Measurements from ENCODE around the gene TNFAIP1.
A peak's percentile ranks its signal among the peaks of the same experiment; 100 is the strongest.

Gene TNFAIP1

DNA sequence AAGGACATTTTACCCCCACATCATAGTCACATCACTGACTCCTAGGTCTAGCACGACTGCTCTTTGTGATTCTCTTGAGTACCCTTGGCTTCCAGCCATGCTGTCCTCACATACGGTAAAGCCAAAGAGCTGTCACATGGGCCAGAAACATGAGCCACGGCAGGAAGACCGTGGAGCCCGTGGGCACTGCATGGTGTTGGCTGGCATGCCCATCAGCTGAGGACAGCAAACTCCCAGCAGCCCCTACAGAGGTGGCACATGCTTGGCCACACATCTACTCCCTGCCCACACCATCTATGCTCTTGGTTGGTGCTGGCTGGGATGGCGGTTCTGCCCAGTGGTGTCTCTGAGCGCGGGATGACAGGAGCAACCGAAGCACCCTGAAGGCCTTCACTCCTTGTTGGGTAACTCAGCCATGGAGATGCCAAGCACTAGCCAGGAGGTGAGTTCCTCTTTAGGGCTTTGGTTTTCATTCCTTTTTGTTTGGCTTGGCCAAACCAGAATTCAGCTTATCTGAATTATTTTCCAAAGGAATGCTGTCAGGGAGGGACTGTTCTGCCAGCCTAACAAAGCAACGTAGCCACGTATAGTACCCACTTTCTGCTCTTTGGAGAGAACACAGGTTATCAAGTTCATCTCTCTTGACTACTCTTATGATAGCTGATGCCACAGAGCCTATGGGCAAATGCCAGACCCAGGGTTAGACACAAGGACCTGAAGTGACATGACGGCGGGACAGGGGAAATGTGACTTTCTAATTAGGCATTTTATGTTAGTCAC, 10.0 kb downstream of the TNFAIP1 start:
- Histone ChIP-seq H3K27me3 (ENCODE audit: insufficient read depth, low read length, poor library complexity) (no peaks in the 10 kb centered on the region), H4K20me1 (ENCODE audit: insufficient read depth, low read length) (peaks cover 21% of the 10 kb centered on the region; the same call in 1 of the 2 replicates)
- DNase-seq = no peak

GRCh38 chr17:28346199-28346580, 10.6 kb downstream of the TNFAIP1 start:
- peaks cover 95% of the 10 kb centered on the region for H3K36me3 ChIP-seq (ENCODE audit: insufficient read depth, low read length)
- ATAC-seq (ENCODE audit: insufficient read depth, low read depth) (no peak), DNase-seq (no peak)
- no peaks in the 10 kb centered on the region for H3K27me3 ChIP-seq (ENCODE audit: insufficient read depth, low read length, poor library complexity)
- H3K4me2 ChIP-seq (ENCODE audit: insufficient read depth, low read length) = no peak overlapping the region
- TF ChIP-seq, protein P1, sequence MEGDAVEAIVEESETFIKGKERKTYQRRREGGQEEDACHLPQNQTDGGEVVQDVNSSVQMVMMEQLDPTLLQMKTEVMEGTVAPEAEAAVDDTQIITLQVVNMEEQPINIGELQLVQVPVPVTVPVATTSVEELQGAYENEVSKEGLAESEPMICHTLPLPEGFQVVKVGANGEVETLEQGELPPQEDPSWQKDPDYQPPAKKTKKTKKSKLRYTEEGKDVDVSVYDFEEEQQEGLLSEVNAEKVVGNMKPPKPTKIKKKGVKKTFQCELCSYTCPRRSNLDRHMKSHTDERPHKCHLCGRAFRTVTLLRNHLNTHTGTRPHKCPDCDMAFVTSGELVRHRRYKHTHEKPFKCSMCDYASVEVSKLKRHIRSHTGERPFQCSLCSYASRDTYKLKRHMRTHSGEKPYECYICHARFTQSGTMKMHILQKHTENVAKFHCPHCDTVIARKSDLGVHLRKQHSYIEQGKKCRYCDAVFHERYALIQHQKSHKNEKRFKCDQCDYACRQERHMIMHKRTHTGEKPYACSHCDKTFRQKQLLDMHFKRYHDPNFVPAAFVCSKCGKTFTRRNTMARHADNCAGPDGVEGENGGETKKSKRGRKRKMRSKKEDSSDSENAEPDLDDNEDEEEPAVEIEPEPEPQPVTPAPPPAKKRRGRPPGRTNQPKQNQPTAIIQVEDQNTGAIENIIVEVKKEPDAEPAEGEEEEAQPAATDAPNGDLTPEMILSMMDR (IDR thresholded peaks at IDR 0.05; ENCODE audit: borderline replicate concordance, extremely low read depth, low read length, poor library complexity, severe bottlenecking) = no peak
- no peak for TF ChIP-seq EZH2 (IDR thresholded peaks at IDR 0.05; ENCODE audit: borderline replicate concordance, low read depth, low read length, severe bottlenecking)
- H3K4me3 ChIP-seq (ENCODE audit: low read depth in 1 of 2, low read length in 2 of 2) = no peak overlapping the region
- no peak overlapping the region for H2AFZ ChIP-seq (ENCODE audit: low read depth, low read length)
- H3K4me1 ChIP-seq (ENCODE audit: insufficient read depth, low read length) = no peaks in the 10 kb centered on the region
- no peak overlapping the region for H3K27ac ChIP-seq (ENCODE audit: low read length)
- peaks cover 21% of the 10 kb centered on the region; the same call in 1 of the 2 replicates for H4K20me1 ChIP-seq (ENCODE audit: insufficient read depth, low read length)
- no peaks in the 10 kb centered on the region for H3K9me3 ChIP-seq (ENCODE audit: insufficient read depth, low read length, severe bottlenecking)
- H3K9ac ChIP-seq (ENCODE audit: low read depth, low read length) = no peak overlapping the region
- no peaks in the 10 kb centered on the region for H3K79me2 ChIP-seq (ENCODE audit: insufficient read depth, low read length)

More for the DNA sequence above, 10.0 kb downstream of the TNFAIP1 start:
- Histone ChIP-seq H3K4me1 (ENCODE audit: insufficient read depth, low read length) (no peaks in the 10 kb centered on the region), H3K9me3 (ENCODE audit: insufficient read depth, low read length, severe bottlenecking) (no peaks in the 10 kb centered on the region), H3K4me3 (ENCODE audit: low read depth in 1 of 2, low read length in 2 of 2) (no peak overlapping the region), H2AFZ (ENCODE audit: low read depth, low read length) (no peak overlapping the region), H3K27ac (ENCODE audit: low read length) (no peak overlapping the region), H3K4me2 (ENCODE audit: insufficient read depth, low read length) (no peak overlapping the region), H3K36me3 (ENCODE audit: insufficient read depth, low read length) (peaks cover 94% of the 10 kb centered on the region), H3K79me2 (ENCODE audit: insufficient read depth, low read length) (no peaks in the 10 kb centered on the region), H3K9ac (ENCODE audit: low read depth, low read length) (no peak overlapping the region)
- TF ChIP-seq EZH2 (IDR thresholded peaks at IDR 0.05; ENCODE audit: borderline replicate concordance, low read depth, low read length, severe bottlenecking) = no peak
- TF ChIP-seq, protein P1 (IDR thresholded peaks at IDR 0.05; ENCODE audit: borderline replicate concordance, extremely low read depth, low read length, poor library complexity, severe bottlenecking) = no peak
- peak; percentile 18; the same call in 1 of the 3 replicates for ATAC-seq (ENCODE audit: insufficient read depth, low read depth)

- Histone ChIP-seq H3K4me2 (ENCODE audit: insufficient read depth, low read length) (no peak overlapping the region), H3K27ac (ENCODE audit: low read length) (no peak overlapping the region), H3K4me3 (ENCODE audit: low read depth in 1 of 2, low read length in 2 of 2) (no peak overlapping the region), H3K79me2 (ENCODE audit: insufficient read depth, low read length) (no peaks in the 10 kb centered on the region), H3K36me3 (ENCODE audit: insufficient read depth, low read length) (peaks cover 95% of the 10 kb centered on the region), H3K9ac (ENCODE audit: low read depth, low read length) (no peak overlapping the region), H3K9me3 (ENCODE audit: insufficient read depth, low read length, severe bottlenecking) (no peaks in the 10 kb centered on the region), H4K20me1 (ENCODE audit: insufficient read depth, low read length) (peaks cover 21% of the 10 kb centered on the region; the same call in 1 of the 2 replicates), H3K27me3 (ENCODE audit: insufficient read depth, low read length, poor library complexity) (no peaks in the 10 kb centered on the region), H3K4me1 (ENCODE audit: insufficient read depth, low read length) (no peaks in the 10 kb centered on the region), H2AFZ (ENCODE audit: low read depth, low read length) (no peak overlapping the region)
- ATAC-seq (ENCODE audit: insufficient read depth, low read depth) (no peak), DNase-seq (no peak)
- TF ChIP-seq, protein P1 (IDR thresholded peaks at IDR 0.05; ENCODE audit: borderline replicate concordance, extremely low read depth, low read length, poor library complexity, severe bottlenecking) = peak; percentile 24
- TF ChIP-seq EZH2 (IDR thresholded peaks at IDR 0.05; ENCODE audit: borderline replicate concordance, low read depth, low read length, severe bottlenecking) = no peak
These were observed 11.2 kb downstream of the TNFAIP1 start for GRCh38 chr17:28346746-28347246.
